HUES6 (cell line): ENCODE measurements around the gene IL18R1.

ENCODE experiments used
- H3K27ac ChIP-seq: 2 replicates; pipeline ENCODE4 v1.7.0; 2013; ENCODE audit warnings: low read depth, mild to moderate bottlenecking, low read length, inconsistent platforms
- H3K27me3 ChIP-seq: 2 replicates; pipeline ENCODE4 v1.6.1; 2013; ENCODE audit warnings: low read length; ENCODE audit not compliant: control insufficient read depth, insufficient read depth
- H3K36me3 ChIP-seq: 2 replicates; pipeline ENCODE4 v1.6.1; 2013; ENCODE audit warnings: low read length; ENCODE audit not compliant: control insufficient read depth, insufficient read depth
- H3K4me1 ChIP-seq: 2 replicates; pipeline ENCODE4 v1.6.1; 2013; ENCODE audit warnings: low read length; ENCODE audit not compliant: control insufficient read depth, insufficient read depth
- H3K4me3 ChIP-seq: 2 replicates; pipeline ENCODE4 v1.5.1; 2013; ENCODE audit warnings: low read depth, low read length
- H3K9ac ChIP-seq: one replicate; pipeline ENCODE4 v1.6.1; 2013; ENCODE audit warnings: mild to moderate bottlenecking, low read length
- H3K9me3 ChIP-seq: 2 replicates; pipeline ENCODE4 v1.6.1; 2013; ENCODE audit warnings: low read depth, low read length; ENCODE audit not compliant: control insufficient read depth, insufficient read depth

The IL18R1 gene

DNA sequence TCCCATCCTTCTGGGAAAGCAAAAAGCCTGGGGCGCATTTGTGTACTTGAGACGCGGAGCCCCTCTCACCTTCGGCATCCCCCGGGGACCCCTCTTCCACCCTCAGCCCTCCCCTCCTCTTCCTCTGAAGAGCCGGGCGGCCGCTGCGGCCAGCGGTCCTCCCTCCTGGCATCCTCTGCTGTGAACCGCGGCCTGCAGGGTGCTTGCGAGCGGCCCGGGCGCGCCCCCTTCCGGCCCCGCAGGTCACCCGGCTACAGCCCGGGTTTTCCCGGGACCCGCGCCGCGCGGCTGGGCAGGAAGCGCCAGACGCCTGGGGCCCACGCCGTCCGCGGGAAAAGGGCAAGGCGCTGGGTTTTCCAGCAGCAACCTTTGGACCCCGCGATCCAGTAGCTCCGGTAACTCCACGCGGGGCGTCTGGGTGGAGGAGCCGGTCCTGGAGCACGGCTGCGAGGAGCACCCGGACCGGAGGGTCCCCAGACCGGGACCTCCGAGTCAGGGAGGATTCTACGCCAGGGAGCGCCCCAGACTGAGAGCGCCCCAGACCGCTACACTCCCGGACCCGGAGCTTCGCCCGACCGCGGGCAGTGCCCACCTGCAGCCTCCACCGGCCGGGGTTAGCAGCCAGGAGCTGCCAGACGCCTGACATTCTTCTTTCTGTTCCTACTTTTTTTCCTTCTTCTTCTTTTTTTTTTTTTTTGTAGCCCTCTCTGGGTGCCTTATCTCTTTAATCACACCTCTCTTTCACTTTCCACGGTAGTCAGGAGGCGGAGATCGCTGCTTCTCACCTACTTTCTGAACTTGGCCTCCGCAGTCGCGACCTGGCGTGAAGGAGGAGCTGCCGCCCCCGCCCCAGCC, at the start of gene IL18R1:
Gene IL18R1, plus strand, starts transcription at position 271 of the 855 bp plus-strand sequence. CDS start 6,865 bp downstream, outside the sequence.
- no peaks in the 10 kb centered on the region for H3K36me3 ChIP-seq
- H3K4me1 ChIP-seq: no peaks in the 10 kb centered on the region
- H3K27me3 ChIP-seq: peaks cover 27% of the 10 kb centered on the region
- peak within 1 kb of the TSS; percentile 84 for H3K4me3 ChIP-seq
- H3K9me3 ChIP-seq: no peaks in the 10 kb centered on the region
- peak within 1 kb of the TSS; percentile 70 for H3K9ac ChIP-seq
- no peak within 1 kb of the TSS for H3K27ac ChIP-seq

DNA sequence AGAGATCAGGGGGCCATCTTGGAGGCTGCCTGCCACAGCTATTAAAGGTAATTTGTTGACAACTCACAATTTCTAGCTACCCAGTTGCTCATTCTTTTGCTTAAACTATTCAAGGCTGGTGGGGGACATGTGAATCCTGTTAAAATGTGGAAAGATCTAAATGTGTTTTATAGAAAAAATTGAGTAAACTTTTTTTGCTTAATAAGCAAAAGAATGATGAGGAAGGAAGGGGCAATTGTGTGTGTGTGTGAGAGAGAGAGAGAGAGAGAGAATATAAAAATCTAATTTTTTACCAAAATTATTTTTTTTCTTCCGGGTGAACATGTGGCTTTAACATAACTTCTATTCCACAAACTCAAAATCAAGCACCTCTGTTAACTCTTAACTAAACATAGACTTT, 49.5 kb upstream of the IL18R1 start:
- Histone ChIP-seq H3K27me3 (no peaks in the 10 kb centered on the region), H3K36me3 (no peaks in the 10 kb centered on the region), H3K4me3 (no peak overlapping the region), H3K27ac (no peak overlapping the region), H3K4me1 (no peaks in the 10 kb centered on the region), H3K9ac (no peak overlapping the region), H3K9me3 (no peaks in the 10 kb centered on the region)

GRCh38 chr2:102310964-102311640, 44.5 kb upstream of the IL18R1 start, which contains the start of gene IL1RL1:
Gene IL1RL1, plus strand, starts transcription at chr2:102311563. Its CDS starts 26,702 bp downstream, at chr2:102338265.
- H3K36me3 ChIP-seq: no peaks in the 10 kb centered on the region
- H3K27ac ChIP-seq: no peak within 1 kb of the TSS
- H3K27me3 ChIP-seq: no peaks in the 10 kb centered on the region
- no peak within 1 kb of the TSS for H3K9ac ChIP-seq
- no peak within 1 kb of the TSS for H3K4me3 ChIP-seq
- no peaks in the 10 kb centered on the region for H3K4me1 ChIP-seq
- peaks cover 6% of the 10 kb centered on the region; the same call in 1 of the 2 replicates for H3K9me3 ChIP-seq

- Histone ChIP-seq H3K4me1 (no peaks in the 10 kb centered on the region), H3K9ac (no peak overlapping the region), H3K4me3 (no peak overlapping the region)
Observed at GRCh38 chr2:102313025-102313424, 42.6 kb upstream of the IL18R1 start.

DNA sequence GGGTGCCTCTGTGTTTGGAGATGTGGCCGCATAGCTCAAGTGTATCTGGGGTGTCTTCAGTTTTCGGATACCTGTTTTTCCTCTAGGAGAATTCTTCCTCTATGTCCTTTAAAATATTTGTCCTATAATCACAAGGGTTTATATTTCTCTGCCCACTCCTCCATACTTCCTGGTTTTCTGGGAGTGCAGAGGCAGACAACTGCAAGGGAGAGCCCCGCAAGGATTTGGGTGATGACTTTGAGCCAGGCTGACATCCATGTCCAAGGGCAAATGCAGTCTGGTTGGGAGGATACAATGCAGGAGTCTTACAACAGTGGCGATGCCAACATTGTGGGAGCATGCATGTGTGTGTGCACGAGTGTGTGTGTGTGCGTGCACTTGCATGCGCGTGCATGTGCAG, 42.1 kb upstream of the IL18R1 start:
- Histone ChIP-seq H3K4me1 (no peaks in the 10 kb centered on the region), H3K36me3 (no peaks in the 10 kb centered on the region), H3K9ac (no peak overlapping the region), H3K4me3 (no peak overlapping the region), H3K27me3 (no peaks in the 10 kb centered on the region), H3K9me3 (peaks cover 6% of the 10 kb centered on the region; the same call in 1 of the 2 replicates), H3K27ac (no peak overlapping the region)

More at GRCh38 chr2:102313025-102313424, 42.6 kb upstream of the IL18R1 start:
- Histone ChIP-seq H3K36me3 (no peaks in the 10 kb centered on the region), H3K27ac (no peak overlapping the region), H3K9me3 (peaks cover 6% of the 10 kb centered on the region; the same call in 1 of the 2 replicates), H3K27me3 (no peaks in the 10 kb centered on the region)

DNA sequence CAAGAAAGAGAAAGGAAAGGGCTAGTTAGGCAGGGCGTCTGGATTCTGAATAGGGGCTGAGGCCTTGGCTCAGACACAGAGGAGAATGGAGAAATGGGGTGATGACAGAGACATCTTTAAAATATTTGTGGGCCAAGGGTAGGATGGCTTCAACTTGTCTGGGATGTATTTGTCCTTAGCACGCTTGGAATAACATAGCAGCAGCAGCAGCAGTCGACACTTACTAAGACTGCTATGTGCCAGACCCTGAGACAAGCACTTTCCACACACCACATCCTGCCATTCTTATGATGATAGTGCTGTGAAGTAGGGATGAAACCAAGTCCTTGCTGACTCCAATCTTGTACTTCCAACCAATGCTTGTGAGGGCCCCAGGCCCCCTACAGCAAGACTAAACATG, 41.6 kb upstream of the IL18R1 start:
- Histone ChIP-seq H3K4me1 (no peaks in the 10 kb centered on the region), H3K36me3 (no peaks in the 10 kb centered on the region), H3K27me3 (no peaks in the 10 kb centered on the region), H3K9ac (no peak overlapping the region), H3K27ac (no peak overlapping the region), H3K9me3 (peaks cover 6% of the 10 kb centered on the region; the same call in 1 of the 2 replicates), H3K4me3 (no peak overlapping the region)

- Histone ChIP-seq H3K36me3 (no peaks in the 10 kb centered on the region), H3K4me1 (no peaks in the 10 kb centered on the region), H3K27me3 (no peaks in the 10 kb centered on the region), H3K27ac (no peak overlapping the region), H3K9ac (no peak overlapping the region), H3K4me3 (no peak overlapping the region), H3K9me3 (peaks cover 6% of the 10 kb centered on the region; the same call in 1 of the 2 replicates)
Observed at GRCh38 chr2:102315921-102316320, 39.7 kb upstream of the IL18R1 start.

- Histone ChIP-seq H3K27ac (no peak overlapping the region), H3K9ac (no peak overlapping the region), H3K9me3 (peaks cover 6% of the 10 kb centered on the region; the same call in 1 of the 2 replicates), H3K4me1 (no peaks in the 10 kb centered on the region), H3K36me3 (no peaks in the 10 kb centered on the region), H3K4me3 (no peak overlapping the region), H3K27me3 (no peaks in the 10 kb centered on the region)
Observed at GRCh38 chr2:102317715-102318114, 37.9 kb upstream of the IL18R1 start.

GRCh38 chr2:102318437-102318836, 37.2 kb upstream of the IL18R1 start:
- Histone ChIP-seq H3K27me3 (no peaks in the 10 kb centered on the region), H3K9me3 (peaks cover 8% of the 10 kb centered on the region), H3K9ac (no peak overlapping the region), H3K4me1 (no peaks in the 10 kb centered on the region), H3K27ac (no peak overlapping the region), H3K4me3 (no peak overlapping the region), H3K36me3 (no peaks in the 10 kb centered on the region)

DNA sequence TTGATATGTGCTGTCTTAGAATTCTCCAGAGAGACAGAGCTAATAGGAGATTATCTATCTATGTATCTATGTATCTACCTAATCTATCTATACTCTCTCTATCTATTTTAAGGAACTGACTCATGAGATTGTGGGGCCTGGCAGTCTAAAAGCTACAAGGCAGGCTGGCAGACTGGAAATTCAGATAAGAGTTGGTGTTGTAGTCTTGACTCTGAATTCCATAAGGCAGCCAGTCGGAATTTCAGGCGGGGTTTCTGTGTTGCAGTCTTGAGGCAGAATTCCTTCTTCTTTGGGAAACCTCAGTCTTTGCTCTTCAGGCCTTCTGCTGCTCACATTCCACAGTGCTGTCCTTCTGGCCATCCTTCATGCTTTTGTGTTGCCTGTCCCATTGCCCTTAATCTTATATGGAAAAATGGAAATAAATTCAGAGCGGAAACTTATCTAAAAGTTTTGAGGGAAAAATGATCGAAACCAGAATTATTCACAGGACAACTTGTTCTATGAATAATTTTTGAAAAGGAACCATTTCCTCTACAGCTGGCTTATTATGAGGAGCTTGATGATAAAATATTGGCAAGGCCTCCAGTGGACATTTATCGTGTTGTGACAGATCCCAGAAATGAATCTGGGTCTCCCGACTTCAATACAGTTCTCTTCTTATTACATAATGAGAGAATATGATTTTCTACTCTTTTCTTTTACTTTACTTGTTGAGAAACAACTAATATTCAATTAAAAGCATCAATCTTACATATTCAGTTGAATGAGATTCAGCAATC, 33.5 kb upstream of the IL18R1 start:
- H3K27me3 ChIP-seq: no peaks in the 10 kb centered on the region
- H3K9ac ChIP-seq: no peak overlapping the region
- H3K4me1 ChIP-seq: no peaks in the 10 kb centered on the region
- peaks cover 10% of the 10 kb centered on the region for H3K9me3 ChIP-seq
- H3K27ac ChIP-seq: no peak overlapping the region
- H3K36me3 ChIP-seq: no peaks in the 10 kb centered on the region
- no peak overlapping the region for H3K4me3 ChIP-seq
